Stimulated activated CD4-positive, alpha-beta T cell treated with anti-CD3 and anti-CD28 coated beads, Interleukin-1b, Interleukin-23, amount 100 ng/mL, for 4 hours (primary cell): ENCODE data around the gene TULP1.
A peak's percentile ranks its signal among the peaks of the same experiment; 100 is the strongest.

Experiments
- DNase-seq, 2 donors: peaks; one replicate each; pipeline ENCODE4 v3.0.0-alpha.2; 2020; ENCODE audit warnings: low read depth in 2 of 2

The TULP1 gene

DNA sequence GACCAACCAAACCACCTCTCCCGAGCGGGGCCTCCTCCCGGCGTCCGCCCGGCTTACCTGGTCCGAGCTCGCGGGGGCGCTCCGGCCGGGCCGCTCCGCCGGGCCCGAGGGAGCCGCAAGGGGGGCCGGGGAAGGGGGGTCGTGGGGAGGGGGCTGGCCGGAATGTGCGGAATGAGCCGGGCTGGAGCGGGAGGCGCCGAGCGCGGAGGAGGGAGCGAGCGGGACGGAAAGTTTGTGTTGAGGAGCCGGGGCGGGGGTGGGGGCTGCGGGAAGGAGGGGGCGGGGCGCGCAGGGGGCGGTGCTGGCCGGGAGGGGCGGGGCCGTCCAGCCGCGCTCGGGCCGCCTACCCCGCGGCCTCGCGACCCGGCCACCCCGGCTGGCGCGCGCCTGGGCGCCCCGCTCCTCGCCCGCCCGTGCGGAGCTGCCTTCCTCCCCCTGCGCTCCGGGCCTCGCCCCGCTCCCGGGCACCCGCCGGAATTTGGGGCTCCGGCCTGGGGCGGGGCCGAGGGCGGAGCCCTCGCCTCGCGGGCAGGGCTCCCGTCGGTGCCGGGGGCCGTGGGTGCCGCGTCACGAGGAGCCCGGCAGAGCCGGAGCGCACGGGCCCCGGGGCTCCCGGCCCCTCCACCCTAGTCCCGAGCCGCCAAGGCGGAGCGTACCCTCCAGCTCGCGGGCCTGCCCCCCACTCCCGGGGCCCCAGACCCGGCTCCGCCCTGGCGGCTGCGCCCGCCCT lies 15.7 kb downstream of the TULP1 start, which contains the start of gene TEAD3:
Gene TEAD3, minus strand, starts transcription at position 239 of the 730 bp plus-strand sequence.
- DNase-seq: peak; percentile 43 to 61

DNA sequence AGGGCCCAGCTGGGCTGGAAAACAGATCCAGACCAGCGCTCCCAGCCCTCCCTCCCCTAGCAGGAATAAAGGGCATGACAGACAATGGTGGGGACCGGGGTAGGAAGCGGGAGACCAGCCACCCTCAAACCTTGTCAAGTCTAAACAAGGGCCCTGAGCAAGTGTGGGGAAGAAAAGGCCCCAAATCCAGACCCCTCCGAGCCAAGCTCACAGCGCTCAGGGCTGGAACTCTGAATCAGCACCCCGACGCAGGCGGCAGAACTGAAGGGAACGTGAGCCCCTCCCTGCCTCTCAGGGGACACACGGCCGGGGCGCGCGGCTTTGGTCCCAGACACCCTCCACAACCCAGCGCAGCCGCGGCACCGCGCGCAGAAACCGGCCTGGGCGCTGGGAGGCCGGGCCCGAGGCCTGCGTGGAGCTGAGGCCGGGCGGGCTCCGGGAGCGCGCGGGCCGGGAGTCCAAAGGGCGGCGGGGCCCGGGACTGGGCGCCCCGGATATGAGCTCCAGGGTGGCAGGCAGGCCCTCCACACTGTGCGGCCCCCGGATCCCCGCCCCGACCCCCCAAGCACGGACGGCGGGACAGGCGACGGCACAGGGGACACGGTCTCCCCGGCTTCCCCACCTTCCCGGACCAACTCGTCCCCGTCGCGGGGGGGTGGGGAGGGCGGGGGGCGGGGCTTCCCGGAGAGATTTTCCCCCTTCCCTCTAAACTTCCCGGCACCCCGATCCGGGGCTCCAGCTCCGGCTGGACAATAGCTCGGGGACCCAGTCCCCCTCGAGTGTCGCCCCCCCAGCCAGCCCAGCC lies 16.5 kb downstream of the TULP1 start:
- DNase-seq: no peak

DNA sequence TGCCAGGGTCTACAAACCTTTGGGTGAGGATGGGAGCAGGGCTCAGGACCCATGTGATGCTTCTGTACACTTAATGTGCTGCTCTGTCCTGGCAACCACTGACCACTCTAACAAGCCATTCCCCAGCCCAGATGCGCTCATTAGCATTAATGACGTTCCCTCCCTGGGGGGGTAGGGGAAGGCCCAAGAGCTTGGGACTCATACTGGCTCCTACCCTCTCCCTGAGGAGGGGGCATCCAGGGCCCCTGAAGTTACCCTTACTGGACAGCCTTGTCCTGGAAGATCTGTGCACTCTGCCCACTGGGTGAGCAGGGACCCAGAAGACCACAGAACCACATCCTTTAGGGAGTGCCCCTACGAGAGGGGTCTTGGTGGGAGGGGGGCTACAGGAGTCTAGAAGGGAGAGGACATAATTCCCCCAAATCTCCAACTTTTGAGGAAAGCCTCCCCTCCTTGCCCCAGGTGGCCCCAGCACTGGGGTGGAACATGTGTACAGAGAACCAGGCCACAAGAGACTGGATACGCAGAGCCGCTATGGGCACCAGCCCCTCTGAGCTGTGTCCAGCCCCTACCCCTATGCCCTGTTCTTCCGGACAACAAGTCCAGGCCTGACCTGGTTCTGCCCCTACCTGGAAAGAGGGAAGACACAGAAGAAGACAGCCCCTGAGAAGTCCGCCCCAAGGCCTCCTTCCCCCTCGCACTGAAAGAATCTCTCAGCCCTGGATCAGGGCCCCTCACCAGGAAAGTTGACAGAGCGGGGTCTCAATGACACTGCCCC lies 17.2 kb downstream of the TULP1 start:
- DNase-seq: no peak

DNA sequence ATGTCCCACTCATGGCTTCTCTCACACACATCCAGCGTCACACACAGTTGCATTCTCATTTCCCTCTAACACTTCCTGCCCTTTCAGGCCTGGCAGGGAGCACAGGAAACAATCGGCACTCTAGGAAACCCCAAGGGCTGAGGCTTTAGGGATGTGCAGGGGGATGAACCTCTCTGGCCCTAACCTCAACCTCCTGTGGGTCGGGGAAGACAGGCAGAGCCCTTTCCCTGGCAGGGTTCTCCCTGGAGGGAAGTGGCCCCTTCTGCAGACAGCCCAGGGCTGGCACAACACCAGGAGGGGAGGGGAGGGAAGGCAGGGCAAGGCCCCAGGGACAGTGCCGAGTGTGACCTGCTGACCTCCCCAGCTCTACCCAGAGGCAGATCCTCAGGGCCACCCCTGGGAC lies 18.5 kb downstream of the TULP1 start:
- no peak for DNase-seq

DNA sequence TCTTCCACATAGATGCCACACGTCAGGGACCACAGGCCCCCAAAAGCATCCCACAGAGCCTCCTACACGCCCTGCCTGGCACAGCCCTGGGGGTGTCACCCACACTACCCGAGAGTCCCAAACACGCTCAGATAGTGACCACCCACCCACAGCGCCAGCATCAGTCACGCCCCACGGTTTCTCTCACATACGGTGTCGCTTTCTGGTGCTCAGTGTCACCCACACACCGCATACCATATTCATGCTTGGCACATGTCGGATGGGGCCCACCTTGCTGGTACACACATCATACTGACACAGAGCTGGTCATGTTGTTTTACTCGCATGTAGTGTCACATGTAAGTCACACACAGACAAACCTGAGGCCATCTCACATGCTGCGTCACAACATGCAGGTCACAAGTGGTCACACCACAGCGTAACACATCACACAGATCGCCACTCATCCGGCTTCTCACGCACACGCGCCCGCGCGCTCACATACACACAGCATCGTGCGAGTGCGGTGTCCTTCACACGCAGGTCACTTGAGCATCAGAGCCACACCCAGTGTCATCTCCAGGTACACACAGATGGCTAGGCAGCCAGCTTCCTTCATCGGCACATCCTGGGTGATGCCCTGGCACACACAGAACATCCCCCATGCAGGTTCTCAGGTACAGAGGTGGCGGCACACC lies 19.3 kb downstream of the TULP1 start:
- DNase-seq: no peak

DNA sequence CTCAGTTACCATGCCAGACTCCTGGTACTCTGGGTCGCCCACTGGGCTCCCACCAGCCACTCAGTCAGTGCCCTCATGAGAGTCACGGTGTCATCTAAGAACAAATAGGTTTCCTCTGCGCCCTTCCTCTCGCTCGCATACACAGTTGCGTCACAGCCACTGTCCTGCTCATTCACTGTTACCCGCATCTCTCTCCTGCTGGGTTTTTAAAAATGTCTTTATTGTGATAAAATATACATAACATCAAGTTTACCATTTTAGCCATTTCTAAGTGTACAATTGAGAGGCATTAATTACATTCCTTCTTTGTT lies 19.8 kb downstream of the TULP1 start:
- no peak for DNase-seq

DNA sequence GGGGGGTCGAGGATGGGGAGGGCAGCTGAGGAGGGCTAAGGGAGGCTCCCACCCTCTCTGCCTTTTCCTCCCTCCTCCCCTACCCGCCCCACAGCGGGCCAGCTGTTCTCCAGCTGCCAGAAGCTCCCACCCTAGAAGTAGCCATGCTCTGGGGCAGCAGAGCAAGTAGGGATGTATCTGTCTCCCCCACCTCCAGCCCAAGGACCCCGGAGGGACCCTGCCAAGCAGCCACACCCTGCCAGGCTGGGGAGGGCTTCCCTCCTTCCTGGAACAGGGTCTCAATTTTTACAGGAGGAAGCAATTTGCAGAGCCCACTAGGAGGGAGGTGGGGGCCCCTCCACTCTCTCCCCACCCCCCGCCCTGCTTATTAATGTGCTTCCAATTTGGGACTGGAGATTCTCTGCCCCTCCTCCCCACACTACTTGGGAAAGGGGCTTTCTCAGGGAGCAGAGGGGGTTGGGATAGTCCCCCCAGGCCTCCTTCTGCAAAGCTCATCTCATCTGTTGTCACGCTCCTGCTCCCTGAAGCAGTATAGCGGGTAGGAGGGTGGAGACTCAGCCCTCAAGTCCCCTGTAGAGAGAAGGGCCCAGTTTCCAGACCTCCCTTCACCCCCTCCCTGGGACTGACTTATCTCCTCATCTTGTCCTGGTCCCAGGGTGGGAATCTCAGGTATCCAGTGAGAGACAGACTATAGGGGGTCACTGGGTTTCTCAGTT lies 20.3 kb downstream of the TULP1 start:
- DNase-seq: no peak

DNA sequence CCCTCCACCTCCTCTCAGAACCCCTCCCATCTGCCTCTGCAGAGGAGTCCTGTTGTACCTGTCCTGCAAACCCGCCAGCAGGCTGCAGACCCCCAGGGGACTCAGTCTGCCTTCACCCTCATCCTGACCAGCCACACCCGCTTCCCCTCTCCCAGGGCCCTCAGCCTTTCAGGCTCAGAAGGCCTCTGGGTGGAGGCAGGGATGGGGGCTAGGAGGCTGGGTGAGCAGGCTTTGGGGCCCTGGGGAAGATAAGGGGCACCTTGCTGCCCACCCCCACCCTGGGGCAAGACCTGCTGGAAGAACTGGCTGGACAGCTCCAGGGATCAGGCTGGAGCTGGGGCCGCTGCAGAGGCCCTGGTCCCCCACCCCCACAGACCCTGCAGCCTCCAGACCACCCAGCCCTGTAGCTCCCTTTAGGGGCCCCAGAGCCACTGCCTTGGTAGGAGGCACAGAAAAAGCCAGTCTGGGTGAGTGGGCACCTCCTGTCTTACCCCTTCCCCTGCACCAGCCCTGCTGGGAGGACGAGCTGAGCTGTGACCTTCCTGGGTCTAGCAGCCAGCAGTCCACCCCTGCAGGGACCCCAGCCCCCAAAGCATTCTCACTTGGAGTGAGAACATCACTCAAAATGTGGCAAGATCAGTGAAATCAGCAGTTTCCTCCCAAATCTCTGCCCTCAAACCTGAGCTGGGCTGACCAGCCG lies 21.0 kb downstream of the TULP1 start:
- DNase-seq: no peak

DNA sequence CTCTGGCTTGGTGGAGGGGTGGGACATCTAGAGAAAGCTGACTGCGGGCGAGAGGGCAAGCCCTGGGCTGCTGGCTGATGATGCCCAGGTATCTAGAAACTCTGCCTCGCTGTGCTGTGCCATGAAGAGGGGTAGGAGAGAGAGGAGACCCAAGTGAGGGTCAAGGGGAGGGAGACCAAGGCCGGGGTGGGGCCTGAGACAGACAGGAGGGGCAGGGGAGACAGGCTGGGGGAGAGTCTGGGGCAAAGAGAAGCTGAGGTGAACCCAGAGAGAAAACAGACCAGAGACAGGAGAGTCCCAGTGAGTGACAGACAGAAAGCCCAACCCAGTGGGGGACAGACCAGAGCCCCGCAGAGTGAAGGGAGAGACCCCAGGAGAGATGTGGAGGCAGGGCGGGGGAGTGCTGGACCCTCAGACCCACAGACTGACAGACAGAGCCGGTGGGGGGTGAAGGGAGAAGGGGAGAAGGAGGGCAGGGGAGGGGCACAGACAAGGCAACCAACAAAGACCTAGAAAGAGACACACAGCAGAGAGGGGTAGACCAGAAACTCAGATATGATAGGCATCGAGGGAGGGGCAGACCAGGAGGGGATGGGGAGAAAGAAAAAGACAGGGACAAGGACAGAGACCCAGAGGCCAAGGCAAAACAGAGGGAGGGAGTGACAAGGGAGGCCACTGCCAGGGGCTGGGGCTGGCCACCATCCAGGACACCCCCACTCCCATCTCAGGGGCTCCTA lies 21.7 kb downstream of the TULP1 start:
- DNase-seq: no peak

DNA sequence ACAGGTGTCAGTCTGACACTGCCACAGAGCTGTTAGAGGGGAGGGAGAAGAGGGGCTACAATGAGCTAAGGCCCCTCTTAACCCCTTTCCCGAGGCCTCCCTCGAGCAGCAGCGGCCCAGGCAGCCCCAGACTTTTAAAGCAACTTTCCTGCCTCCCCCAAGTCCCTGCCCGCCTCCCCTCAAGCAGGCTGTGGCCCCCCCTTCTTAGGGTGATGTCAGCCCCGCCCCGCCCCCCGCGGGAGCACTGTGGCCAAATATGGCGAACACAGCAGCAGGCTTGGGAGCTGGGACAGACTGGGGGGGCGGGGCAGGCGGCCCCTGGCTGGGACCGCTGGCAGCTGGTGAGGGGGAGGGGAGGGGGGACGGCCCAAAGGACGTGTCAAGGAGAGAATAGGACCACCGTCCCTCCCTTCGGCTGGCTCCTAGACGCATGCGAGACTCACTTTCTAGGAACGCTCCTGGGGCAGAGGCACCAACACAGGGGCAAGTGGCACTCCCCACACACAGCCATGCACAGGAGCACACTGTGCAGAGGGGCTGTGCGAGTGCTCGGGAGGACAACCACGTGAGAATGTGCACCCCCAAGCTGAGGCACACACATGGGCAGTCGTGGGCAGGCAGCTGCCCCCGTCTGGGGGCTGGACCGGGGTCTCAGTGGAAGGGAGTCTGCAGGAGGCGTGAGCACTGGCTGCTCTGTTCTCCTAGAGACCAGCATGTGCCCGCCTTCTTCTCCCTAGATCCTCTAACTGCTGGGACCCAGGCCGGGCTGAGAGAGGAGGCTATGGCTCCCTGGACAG lies 22.5 kb downstream of the TULP1 start:
- DNase-seq: no peak

DNA sequence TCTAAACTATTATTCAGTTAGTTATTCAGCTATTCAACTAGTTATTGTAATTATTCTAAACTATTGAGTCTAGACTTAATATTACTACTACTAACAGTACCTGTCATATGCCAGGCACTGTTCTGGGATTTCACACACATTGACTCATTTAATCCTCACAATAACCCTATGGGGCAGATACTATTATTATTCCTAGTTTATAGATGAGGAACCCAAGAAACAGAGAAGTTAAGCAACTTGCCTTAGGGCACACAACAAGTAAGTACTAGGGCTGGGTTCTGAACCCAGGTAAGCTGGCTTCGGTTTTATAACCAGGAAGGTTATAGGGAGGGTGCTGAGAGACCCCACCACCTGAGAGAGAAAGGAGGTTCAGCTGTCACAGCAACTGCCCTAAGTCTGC lies 23.6 kb downstream of the TULP1 start:
- DNase-seq: no peak

DNA sequence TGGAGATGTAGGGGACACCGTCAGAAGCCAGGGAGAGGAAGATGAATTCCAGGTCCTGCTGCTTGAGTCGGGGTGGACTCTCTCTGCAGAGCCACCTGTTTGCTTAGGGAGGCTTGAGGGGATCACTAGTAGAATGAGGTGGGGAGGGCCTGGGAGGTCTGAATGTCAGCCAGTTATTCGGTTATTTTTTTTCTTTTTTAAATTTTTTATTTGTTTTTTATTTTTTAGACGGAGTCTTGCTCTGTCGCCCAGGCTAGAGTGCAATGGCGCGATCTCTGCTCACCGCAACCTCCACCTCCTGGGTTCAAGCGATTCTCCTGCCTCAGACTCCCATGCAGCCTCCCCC lies 24.2 kb downstream of the TULP1 start:
- DNase-seq: no peak

DNA sequence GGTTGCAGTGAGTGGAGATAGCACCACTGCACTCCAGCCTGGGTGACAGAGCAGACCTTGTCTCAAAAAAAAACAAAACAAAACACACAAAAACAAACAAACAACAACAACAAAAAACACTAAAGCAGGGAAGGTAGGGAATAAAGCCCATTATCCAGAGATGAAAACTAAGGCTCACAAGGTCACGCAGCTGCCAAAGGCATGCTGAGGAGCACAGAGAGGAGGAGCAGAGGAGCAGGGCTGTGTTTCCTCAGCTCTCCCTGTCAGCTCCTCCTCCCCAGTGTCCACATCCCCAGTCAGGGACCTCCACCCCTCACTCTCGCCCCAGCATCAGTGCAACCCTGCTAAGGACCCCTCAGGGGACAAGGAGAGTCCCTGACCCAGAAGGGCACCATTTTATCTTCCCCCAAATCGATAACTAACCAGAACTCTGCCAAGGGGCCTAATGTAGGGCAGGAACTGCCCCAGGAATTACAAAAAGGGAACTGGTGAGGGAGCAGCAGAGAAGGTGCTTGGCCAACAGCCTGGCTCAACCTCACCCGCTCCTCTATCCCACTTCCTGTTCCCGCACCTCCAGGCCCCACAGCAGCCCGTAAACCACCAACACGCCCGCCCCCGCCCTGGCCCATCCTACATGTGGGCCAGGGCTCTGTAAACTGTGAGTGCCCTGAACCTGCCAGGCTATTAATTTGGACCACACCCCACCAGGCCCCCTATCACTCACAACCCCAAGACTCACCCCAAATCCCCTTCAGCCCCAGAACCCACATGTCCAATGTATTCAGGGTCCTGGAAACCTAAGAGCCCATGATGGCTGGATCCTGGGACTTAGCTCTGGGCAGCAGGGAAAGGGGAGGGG lies 24.8 kb downstream of the TULP1 start:
- DNase-seq: no peak

DNA sequence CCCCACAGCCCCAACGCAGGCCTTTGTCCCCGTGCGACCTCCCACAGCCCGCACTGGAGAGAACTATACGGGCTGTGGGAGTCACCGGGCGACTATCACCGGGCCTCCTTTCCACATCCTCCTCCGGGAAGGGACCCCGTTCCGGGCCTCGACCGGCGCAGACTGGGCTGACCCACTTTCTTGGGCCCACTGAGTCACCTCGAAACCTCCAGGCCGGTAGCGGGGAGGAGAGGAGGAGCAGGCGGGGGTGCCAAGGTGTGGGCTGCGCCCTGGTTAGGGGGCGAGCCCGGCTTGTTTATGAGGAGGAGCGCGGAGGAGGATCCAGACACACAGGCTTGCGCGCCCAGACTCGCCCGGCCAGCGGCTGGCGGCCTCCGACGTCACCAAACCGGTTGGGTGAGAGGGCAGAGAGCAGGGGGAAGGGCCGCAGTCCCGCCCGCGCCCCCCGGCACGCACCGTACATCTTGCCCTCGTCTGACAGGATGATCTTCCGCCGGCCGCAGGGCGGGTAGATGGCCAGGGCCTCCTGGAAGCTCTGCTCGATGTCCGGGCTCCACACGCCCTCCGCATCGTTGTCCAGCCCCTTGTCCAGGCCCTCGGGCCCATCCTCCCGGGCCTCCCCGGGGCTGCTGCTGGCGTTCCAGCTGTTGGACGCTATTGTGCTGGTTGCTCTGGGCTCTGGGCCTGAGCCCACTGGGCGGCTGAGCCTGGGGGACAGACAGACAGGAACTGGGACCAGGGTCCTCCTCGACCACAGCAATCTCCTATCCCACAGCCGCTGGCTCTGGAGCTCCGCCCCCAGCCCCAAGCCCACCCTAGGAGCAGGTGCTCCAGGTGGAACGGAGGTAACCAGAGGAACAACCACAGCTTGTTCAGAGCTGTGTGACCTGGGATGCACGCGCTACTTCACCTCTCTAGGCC lies 26.4 kb downstream of the TULP1 start:
- DNase-seq: no peak

DNA sequence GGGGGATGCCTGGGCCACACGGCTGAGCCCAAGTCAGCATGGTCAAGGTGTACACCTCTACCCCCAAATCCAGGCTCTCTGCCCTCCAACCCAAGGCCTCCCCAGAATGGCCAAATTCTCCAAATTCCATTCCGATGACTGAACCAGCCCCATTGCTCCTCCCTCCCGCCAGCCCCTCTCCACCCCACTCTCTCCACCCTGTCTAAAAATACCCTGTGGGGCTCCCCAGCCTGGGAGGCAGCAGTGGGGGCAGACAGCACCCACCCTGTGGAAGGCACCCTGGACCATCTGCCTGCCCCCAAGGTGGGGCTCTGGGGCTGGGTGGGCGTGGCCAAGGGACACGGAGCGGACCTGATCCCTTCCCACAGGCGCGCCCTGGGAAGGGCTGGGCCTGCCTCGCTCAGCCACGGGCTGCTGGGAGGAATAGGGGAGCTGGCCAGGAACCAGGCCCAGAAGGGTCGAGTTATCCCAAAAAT lies 27.3 kb downstream of the TULP1 start:
- DNase-seq: no peak

DNA sequence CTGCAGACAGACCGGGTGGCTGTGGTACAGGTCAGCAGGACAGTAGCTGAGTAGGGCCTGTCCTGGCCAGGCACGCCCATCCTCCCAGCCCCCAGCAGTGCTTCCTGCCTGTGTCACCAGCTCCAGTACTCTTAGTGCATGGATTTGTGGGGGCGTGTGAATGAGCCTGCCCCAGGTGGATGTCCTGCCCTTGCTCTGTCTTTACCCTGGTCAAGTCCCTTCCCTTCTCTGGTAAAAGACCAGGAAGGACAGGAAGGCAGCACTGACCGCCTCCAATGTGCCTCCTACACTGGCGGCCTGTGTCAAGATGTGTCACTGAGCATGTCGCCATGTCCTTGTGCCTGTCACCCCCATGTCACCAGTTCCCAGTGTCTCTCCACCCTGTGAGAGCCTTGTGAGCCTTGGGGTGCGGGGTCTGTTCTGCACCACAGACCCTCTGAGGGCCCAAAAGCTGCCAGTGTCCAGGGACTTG lies 27.7 kb downstream of the TULP1 start:
- DNase-seq: no peak
